Kidney (tissue), 14 donors: ENCODE data around the gene DISC1. TPM values are rescaled to one million over a fixed set of nuclear protein-coding genes. Genes with fewer than 3 reads are reported as not detected.
"Not testable (repeated sequence)": the region's sequence is repeated elsewhere in the genome, so short reads cannot be mapped to it uniquely, and the experiment has no call there.

Experiments used
- DNase-seq, 5 donors: peaks; one replicate each; pipeline ENCODE4 v3.0.0-alpha.2; 2013 to 2020
- FAIRE-seq: peaks from 2 replicates; lab custom pipeline; 2012; peaks lifted over from hg19 to GRCh38; lab: Jason Lieb, UNC
- H3K27ac ChIP-seq, 2 donors: one replicate each; pipeline ENCODE4 v1.7.0; 2013; ENCODE audit warnings: low read depth in 2 of 2, low read length in 2 of 2, inconsistent platforms in 1 of 2
- H3K27me3 ChIP-seq: one replicate; pipeline ENCODE4 v1.7.1; 2013; ENCODE audit warnings: low read length, inconsistent platforms; ENCODE audit not compliant: control insufficient read depth, insufficient read depth
- H3K36me3 ChIP-seq, 3 donors: one replicate each; pipeline versions ENCODE4 v1.7.0 to v1.7.1; 2013; ENCODE audit warnings: low read length in 3 of 3, control low read depth in 1 of 3, inconsistent platforms in 1 of 3; ENCODE audit not compliant: insufficient read depth in 3 of 3, control insufficient read depth in 2 of 3
- H3K4me1 ChIP-seq, 3 donors: one replicate each; pipeline versions ENCODE4 v1.7.0 to v1.7.1; 2013; ENCODE audit warnings: low read length in 3 of 3, inconsistent platforms in 1 of 3, low read depth in 1 of 3; ENCODE audit not compliant: control insufficient read depth in 2 of 3, insufficient read depth in 2 of 3
- H3K4me3 ChIP-seq, 3 donors: one replicate each; pipeline versions ENCODE4 v1.7.0 to v1.8.1; 2013; ENCODE audit warnings: low read length in 3 of 3, control low read depth in 1 of 3, inconsistent platforms in 1 of 3
- H3K9ac ChIP-seq, 3 donors: one replicate each; pipeline versions ENCODE4 v1.7.0 to v1.7.1; 2013; ENCODE audit warnings: low read length in 3 of 3, control low read depth in 1 of 3, inconsistent platforms in 1 of 3
- H3K9me3 ChIP-seq, 3 donors: one replicate each; pipeline versions ENCODE4 v1.7.0 to v1.7.1; 2013; ENCODE audit warnings: low read length in 3 of 3, control low read depth in 1 of 3, inconsistent platforms in 1 of 3; ENCODE audit not compliant: control insufficient read depth in 2 of 3, insufficient read depth in 1 of 3
- CTCF ChIP-seq: IDR thresholded peaks from 3 replicates; pipeline ENCODE4 v1.5.1; 2012; ENCODE audit warnings: mild to moderate bottlenecking, moderate library complexity, borderline replicate concordance; ENCODE audit not compliant: insufficient read depth; ENCODE audit errors: extremely low read depth
- intact Hi-C: fragments of 100-400 bp; cut with DNase I; formaldehyde crosslinking; loops from one replicate; pipeline ENCODE4 v1.11.1; 2022
- polyA plus RNA-seq: library from polyadenylated mRNA; stranded (reverse); fragments of 350-450 nt; fragmentation: Illumina TruSeq; extraction: RNeasy Lipid Tissue Mini Kit (QIAGEN cat#74804); gene quantifications from one replicate; pipeline ENCODE4 v1.2.3, GENCODE V29; 2014; ENCODE audit warnings: low read depth, low replicate concordance; ENCODE audit not compliant: insufficient read depth
- total RNA-seq: library from RNA; stranded (reverse); fragmentation: NEBNext Ultra II Directional; extraction: Animal tissue kit (Norgen Biotek cat#: 25700); gene quantifications from one replicate; pipeline ENCODE4 v1.2.1, GENCODE V29; 2021
- donor health status: control.
- donor health status: control.
- donor health status: control.
- donor health status: control.
- donor health status: control.
- donor health status: DM: yes; HTN: yes; CAD: no.
- donor health status: Normal renal cell carcinoma (clear cell type).

DISC1 gene
- total and polyA plus RNA-seq, 2 donors from 2014 or later = 0.80 to 15.9 TPM

DNA sequence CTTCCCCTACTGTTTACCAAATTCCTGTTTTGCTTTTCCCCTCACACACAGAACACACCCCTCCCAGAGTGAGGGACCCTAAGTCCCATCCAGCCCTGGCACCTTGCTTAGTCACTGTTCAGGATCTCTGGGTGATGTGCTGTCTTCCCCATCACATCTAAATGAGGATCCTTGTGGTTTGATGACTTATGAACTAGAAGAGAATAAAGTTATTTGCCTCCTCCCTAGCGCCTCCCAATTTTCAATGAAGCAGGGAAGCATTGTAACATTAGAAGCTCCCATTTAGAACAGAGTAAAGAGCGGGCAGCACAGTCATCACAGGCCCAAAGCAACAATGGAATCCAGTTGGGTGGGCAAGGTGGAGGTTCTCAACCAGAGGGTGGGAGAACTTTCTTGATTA is 27.0 kb downstream of the DISC1 start:
- Histone ChIP-seq H3K9me3 (no peaks in the 10 kb centered on the region), H3K36me3 (no peaks in the 10 kb centered on the region), H3K4me1 (no peaks in the 10 kb centered on the region), H3K27me3 (no peaks in the 10 kb centered on the region), H3K4me3 (no peak overlapping the region), H3K9ac (no peak overlapping the region), H3K27ac (no peak overlapping the region)
- no peak for DNase-seq
- intact Hi-C loops = no loop called here
- no peak for TF ChIP-seq CTCF
- FAIRE-seq = no peak

DNA sequence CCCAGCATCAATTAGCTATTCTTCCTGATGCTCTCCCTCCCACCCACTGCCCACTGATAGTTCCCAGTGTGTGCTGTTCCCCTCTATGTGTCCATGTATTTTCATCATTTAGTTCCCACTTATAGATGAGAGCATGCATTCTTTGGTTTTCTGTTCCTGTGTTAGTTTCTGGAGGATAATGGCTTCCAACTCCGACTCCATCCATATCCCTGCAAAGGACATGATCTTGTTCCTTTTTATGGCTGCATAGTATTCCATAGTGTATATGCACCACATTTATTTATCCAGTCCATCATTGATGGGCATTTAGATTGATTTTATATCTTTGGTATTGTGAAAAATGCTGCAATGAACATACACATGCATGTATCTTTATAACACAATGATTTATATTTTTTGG is 30.2 kb downstream of the DISC1 start:
- FAIRE-seq (no peak), DNase-seq (no peak)
- Histone ChIP-seq H3K9me3 (no peaks in the 10 kb centered on the region), H3K9ac (no peak overlapping the region), H3K27ac (no peak overlapping the region), H3K36me3 (no peaks in the 10 kb centered on the region), H3K4me3 (no peak overlapping the region), H3K27me3 (no peaks in the 10 kb centered on the region), H3K4me1 (no peaks in the 10 kb centered on the region)
- intact Hi-C loops = no loop called here
- no peak for TF ChIP-seq CTCF

DNA sequence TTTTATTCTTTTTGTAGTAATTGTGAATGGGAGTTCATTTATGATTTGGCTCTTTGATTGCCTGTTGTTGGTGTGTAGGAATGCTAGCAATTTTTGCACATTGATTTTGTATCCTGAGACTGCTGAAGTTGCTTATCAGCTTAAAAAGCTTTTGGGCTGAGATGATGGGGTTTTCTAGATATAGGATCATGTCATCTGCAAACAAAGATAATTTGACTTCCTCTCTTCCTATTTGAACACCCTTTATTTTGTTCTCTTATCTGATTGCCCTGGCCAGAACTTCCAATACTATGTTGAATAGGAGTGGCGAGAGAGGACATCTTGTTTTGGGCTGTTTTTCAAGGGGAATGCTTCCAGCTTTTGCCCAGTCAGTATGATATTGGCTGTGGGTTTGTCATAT is 31.6 kb downstream of the DISC1 start:
- H3K4me1 ChIP-seq, H3K27me3 ChIP-seq, H3K9me3 ChIP-seq, FAIRE-seq, intact Hi-C loops, H3K4me3 ChIP-seq, H3K9ac ChIP-seq, DNase-seq, H3K27ac ChIP-seq, H3K36me3 ChIP-seq: not testable (repeated sequence)

DNA sequence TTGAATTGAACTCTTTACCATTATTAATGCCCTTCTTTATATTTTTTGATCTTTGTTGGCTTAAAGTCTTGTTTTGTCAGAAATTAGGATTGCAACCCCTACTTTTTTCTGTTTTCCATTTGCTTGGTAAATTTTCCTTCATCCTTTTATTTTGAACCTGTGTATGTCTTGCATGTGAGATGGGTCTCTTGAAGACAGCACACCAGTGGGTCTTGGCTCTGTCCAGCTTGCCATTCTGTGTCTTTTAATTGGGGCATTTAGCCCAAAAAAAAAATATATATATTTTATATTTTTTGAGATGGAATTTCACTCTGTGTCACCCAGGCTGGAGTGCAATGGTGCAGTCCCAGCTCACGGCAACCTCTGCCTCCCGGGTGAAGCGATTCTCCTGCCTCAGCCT is 33.6 kb downstream of the DISC1 start:
- intact Hi-C loops = no loop called here
- no peak for FAIRE-seq
- TF ChIP-seq CTCF = no peak

More for the DNA sequence above, 33.6 kb downstream of the DISC1 start:
- Histone ChIP-seq H3K27me3 (no peaks in the 10 kb centered on the region), H3K9me3 (peaks cover 0 to 9% (median 0%) of the 10 kb centered on the region in 3 donors), H3K4me1 (no peaks in the 10 kb centered on the region), H3K27ac (no peak overlapping the region), H3K36me3 (no peaks in the 10 kb centered on the region), H3K4me3 (no peak overlapping the region), H3K9ac (no peak overlapping the region)
- no peak for DNase-seq
